Adrenal gland (tissue), 12 donors: ENCODE data around the gene AGO3. TPM values are rescaled to one million over a fixed set of nuclear protein-coding genes. Genes with fewer than 3 reads are reported as not detected.

Source experiments
- DNase-seq, 7 donors: peaks; one replicate each; pipeline ENCODE4 v3.0.0-alpha.2; 2019 to 2020
- H3K27ac ChIP-seq, 5 donors: fragments of 200-600 bp; sonication (generic) in 4 of 5; 1 replicate in 3 of 5; 2 replicates in 2 of 5; pipeline versions ENCODE4 v1.5.1 to v1.8.0; 2016 to 2020; ENCODE audit warnings: mild to moderate bottlenecking in 1 of 5
- H3K27me3 ChIP-seq: fragments of 200-600 bp; 2 replicates; pipeline ENCODE4 v1.8.0; 2021
- H3K36me3 ChIP-seq, 2 donors: fragments of 200-600 bp; replicated peaks in 1 of 2; 1 replicate in 1 of 2; 2 replicates in 1 of 2; pipeline versions ENCODE4 v1.5.1 to v1.8.0; 2018 to 2022
- H3K4me1 ChIP-seq, 2 donors: fragments of 200-600 bp; replicated peaks in 1 of 2; 1 replicate in 1 of 2; 2 replicates in 1 of 2; pipeline versions ENCODE4 v1.5.1 to v1.8.0; 2018 to 2021
- H3K4me3 ChIP-seq, 4 donors: fragments of 200-600 bp; sonication (generic) in 3 of 4; one replicate each; pipeline ENCODE4 v1.5.1; 2016 to 2018
- H3K9me3 ChIP-seq, 3 donors: fragments of 200-600 bp; sonication (generic) in 1 of 3; replicated peaks in 1 of 3; 1 replicate in 2 of 3; 2 replicates in 1 of 3; pipeline versions ENCODE4 v1.5.1 to v1.8.0; 2016 to 2021
- POLR2A ChIP-seq, 2 donors: fragments of 450-650 bp; IDR thresholded peaks; one replicate each; pipeline ENCODE4 v1.6.1; 2017; ENCODE audit warnings: antibody characterized with exemption in 2 of 2, mild to moderate bottlenecking in 2 of 2, moderate library complexity in 1 of 2
- WGBS, 4 donors: extraction: QIAGEN DNeasy Blood & Tissue Kit in 2 of 4; methylation state at CpG; one replicate each; pipeline versions ENCODE4 v1.1.5 to v1.1.7; 2013 to 2017; 5-methylcytosine and 5-hydroxymethylcytosine counted together
- intact Hi-C, 2 donors: fragments of 100-400 bp; cut with DNase I; formaldehyde crosslinking; loops; one replicate each; pipeline versions ENCODE4 v1.14.1 to v1.15.0; 2022 to 2023
- polyA plus RNA-seq, 3 donors: library from polyadenylated mRNA; stranded (reverse); fragments of 200-250 nt in 2 of 3; fragments of 350-450 nt in 1 of 3; fragmentation: Illumina TruSeq in 1 of 3; extraction: RNeasy Lipid Tissue Mini Kit (QIAGEN cat#74804) in 1 of 3; gene quantifications; one replicate each; pipeline ENCODE4 v1.2.3, GENCODE V29; 2013 to 2014
- total RNA-seq, 9 donors: library from RNA; depleted of rRNA in 4 of 9; stranded (reverse); fragments of >200 nt in 4 of 9; fragments of 120-200 nt in 1 of 9; fragmentation: NEBNext Ultra II Directional in 1 of 9; extraction: Animal tissue kit (Norgen Biotek cat#: 25700) in 1 of 9; gene quantifications; one replicate each; pipeline versions ENCODE4 v1.1.0 to v1.2.4, GENCODE V29; 2013 to 2023
- TF ChIP-seq, protein P1 (sequence below), 6 experiments: fragments of 450-650 bp in 4 of 6; fragments of 200-600 bp in 2 of 6; sonication (generic) in 1 of 6; IDR thresholded peaks; 1 replicate in 5 of 6; 2 replicates in 1 of 6; pipeline versions ENCODE4 v1.5.1 to v1.8.0; 2016 to 2021; ENCODE audit warnings: antibody characterized with exemption in 6 of 6, mild to moderate bottlenecking in 2 of 6, moderate library complexity in 1 of 6
- donor health status: healthy with polysubstance abuse.
- donor health status: Bipolar disorder and iron deficiency.
- donor health status: DM: yes; HTN: yes; CAD: no.
- donor health status: DM: no; HTN: no; CAD: no.
- donor health status: DM: no; HTN: no; CAD: no.
- donor health status: DM: yes; HTN: yes; CAD: no.

The AGO3 gene
- total and polyA plus RNA-seq, 12 donors: 3.7 to 32.2 (median 20.8) TPM

DNA sequence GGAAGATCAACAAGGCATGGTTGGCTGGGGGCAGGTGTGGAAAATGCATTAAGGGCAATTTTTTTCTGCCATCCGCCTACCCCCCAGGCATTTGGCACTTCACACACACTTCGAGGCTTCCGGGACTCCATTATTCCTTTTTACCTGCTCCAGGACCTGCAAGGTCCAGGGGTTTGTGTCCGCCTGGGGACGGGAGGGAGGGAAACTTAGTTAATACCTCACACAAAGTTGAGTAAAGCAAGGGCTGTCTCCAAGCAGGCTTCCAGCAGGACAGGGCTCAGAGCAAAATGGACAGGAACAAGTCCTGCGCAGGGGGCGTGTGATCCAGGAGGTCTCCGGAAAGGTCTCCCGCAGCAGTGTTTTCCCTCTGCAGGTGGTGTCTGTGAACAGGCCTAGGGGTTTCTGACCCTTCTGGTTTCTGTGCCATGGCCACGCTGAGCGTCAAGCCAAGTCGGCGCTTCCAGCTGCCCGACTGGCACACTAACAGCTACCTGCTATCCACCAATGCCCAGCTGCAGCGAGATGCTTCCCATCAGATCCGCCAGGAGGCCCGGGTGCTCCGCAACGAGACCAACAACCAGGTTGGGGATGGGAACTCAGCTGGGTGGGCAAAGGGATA is 153.7 kb downstream of the AGO3 start:
- no peaks in the 10 kb centered on the region for H3K9me3 ChIP-seq
- intact Hi-C loops: loop anchor here (10.0 kb wide), 3 partner anchors 160 to 230 kb away; partner anchors contain the start of gene AGO1 (in 1 of the 2)
- WGBS, 4 donors: 46 to 66% (median 59%) methylated on average over 7 to 19 of the region's 19 CpGs
- no peak overlapping the region for H3K27ac ChIP-seq
- H3K4me1 ChIP-seq: peaks cover 8 to 18% of the 10 kb centered on the region in 2 donors
- TF ChIP-seq POLR2A (IDR thresholded peaks at IDR 0.05): no peak
- TF ChIP-seq, protein P1, sequence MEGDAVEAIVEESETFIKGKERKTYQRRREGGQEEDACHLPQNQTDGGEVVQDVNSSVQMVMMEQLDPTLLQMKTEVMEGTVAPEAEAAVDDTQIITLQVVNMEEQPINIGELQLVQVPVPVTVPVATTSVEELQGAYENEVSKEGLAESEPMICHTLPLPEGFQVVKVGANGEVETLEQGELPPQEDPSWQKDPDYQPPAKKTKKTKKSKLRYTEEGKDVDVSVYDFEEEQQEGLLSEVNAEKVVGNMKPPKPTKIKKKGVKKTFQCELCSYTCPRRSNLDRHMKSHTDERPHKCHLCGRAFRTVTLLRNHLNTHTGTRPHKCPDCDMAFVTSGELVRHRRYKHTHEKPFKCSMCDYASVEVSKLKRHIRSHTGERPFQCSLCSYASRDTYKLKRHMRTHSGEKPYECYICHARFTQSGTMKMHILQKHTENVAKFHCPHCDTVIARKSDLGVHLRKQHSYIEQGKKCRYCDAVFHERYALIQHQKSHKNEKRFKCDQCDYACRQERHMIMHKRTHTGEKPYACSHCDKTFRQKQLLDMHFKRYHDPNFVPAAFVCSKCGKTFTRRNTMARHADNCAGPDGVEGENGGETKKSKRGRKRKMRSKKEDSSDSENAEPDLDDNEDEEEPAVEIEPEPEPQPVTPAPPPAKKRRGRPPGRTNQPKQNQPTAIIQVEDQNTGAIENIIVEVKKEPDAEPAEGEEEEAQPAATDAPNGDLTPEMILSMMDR (IDR thresholded peaks at IDR 0.05): no peak
- no peaks in the 10 kb centered on the region for H3K36me3 ChIP-seq
- peak in 1 of 7 donors; percentile 28 for DNase-seq
- no peaks in the 10 kb centered on the region for H3K27me3 ChIP-seq
- H3K4me3 ChIP-seq: peak overlapping the region in 2 of 4 donors; percentile 35 to 70

DNA sequence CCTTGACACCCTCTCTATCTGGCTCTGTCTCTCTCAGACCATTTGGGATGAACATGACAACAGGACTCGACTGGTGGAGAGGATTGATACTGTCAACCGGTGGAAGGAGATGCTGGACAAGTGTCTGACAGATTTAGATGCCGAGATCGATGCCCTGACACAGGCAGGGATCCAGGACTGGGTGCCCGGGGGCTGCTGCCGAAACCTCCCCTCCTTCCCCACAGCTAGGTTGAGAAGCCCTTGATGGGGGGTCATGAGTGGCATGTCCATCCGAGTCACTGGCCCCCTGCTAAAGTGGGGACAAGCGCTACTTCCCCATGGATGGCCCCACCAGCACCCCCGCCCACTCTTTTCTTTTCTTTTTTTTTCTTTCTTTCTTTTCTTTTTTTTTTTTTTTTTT is 154.2 kb downstream of the AGO3 start:
- no peak for TF ChIP-seq POLR2A (IDR thresholded peaks at IDR 0.05)
- TF ChIP-seq, protein P1 (IDR thresholded peaks at IDR 0.05): no peak
- WGBS, 4 donors: 92 to 97% (median 94%) methylated on average over 6 to 9 of the region's 9 CpGs
- Histone ChIP-seq H3K36me3 (peaks cover 0 to under 1% of the 10 kb centered on the region in 2 donors), H3K4me1 (peaks cover 13 to 23% of the 10 kb centered on the region in 2 donors), H3K27me3 (no peaks in the 10 kb centered on the region), H3K27ac (no peak overlapping the region), H3K9me3 (no peaks in the 10 kb centered on the region), H3K4me3 (no peak overlapping the region)
- intact Hi-C loops: loop anchor here (10.0 kb wide), 3 partner anchors 160 to 230 kb away; partner anchors contain the start of gene AGO1 (in 1 of the 2)
- peak in 2 of 7 donors; percentile 16 to 42 for DNase-seq

DNA sequence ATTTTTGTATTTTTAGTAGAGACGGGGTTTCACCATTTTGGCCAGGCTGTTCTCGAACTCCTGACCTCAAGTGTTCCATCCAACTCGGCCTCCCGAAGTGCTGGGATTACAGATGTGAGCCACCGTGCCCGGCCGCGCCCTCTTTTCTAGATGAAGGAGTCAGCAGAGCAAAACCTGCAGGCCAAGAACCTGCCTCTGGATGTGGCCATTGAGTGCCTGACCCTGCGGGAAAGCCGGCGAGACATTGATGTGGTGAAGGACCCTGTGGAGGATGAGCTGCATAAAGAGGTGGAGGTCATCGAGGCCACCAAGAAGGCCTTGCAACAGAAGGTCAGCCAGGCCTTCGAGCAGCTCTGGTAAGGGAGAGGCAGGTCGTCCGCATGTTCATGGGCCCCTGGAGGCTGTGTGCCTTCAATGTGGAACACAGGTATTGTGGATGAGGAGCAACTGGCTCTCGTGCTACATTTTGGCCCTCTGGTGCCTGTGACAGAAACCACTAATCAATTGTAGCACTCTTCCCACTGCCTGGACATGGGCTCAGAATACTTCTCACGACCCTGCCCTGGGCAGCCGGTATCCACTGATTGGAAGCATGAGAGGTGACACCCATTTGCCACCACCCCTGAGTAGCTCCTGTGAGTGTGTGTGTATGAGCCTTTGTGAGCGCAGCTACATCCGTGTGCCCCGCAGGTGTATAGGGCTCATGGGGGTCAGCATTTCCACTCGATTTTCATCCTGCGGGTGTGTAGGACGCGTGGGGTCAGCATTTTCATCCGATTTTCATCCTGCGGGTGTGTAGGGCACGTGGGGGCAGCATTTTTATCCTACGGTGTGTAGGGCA is 155.0 kb downstream of the AGO3 start:
- intact Hi-C loops: loop anchor here (10.0 kb wide), 3 partner anchors 161 to 231 kb away; partner anchors contain the start of gene AGO1 (in 1 of the 2)
- no peaks in the 10 kb centered on the region for H3K9me3 ChIP-seq
- WGBS, 4 donors: 87 to 92% (median 91%) methylated on average over 19 to 29 of the region's 29 CpGs
- DNase-seq: peak in 2 of 7 donors; percentile 20 to 48
- no peaks in the 10 kb centered on the region for H3K27me3 ChIP-seq
- H3K4me3 ChIP-seq: no peak overlapping the region
- H3K36me3 ChIP-seq: peaks cover 0 to 8% of the 10 kb centered on the region in 2 donors
- no peak overlapping the region for H3K27ac ChIP-seq
- TF ChIP-seq, protein P1 (IDR thresholded peaks at IDR 0.05): no peak
- TF ChIP-seq POLR2A (IDR thresholded peaks at IDR 0.05): no peak
- H3K4me1 ChIP-seq: peaks cover 15 to 31% of the 10 kb centered on the region in 2 donors
